ENCODE results near the gene MED12.

The MED12 gene

DNA sequence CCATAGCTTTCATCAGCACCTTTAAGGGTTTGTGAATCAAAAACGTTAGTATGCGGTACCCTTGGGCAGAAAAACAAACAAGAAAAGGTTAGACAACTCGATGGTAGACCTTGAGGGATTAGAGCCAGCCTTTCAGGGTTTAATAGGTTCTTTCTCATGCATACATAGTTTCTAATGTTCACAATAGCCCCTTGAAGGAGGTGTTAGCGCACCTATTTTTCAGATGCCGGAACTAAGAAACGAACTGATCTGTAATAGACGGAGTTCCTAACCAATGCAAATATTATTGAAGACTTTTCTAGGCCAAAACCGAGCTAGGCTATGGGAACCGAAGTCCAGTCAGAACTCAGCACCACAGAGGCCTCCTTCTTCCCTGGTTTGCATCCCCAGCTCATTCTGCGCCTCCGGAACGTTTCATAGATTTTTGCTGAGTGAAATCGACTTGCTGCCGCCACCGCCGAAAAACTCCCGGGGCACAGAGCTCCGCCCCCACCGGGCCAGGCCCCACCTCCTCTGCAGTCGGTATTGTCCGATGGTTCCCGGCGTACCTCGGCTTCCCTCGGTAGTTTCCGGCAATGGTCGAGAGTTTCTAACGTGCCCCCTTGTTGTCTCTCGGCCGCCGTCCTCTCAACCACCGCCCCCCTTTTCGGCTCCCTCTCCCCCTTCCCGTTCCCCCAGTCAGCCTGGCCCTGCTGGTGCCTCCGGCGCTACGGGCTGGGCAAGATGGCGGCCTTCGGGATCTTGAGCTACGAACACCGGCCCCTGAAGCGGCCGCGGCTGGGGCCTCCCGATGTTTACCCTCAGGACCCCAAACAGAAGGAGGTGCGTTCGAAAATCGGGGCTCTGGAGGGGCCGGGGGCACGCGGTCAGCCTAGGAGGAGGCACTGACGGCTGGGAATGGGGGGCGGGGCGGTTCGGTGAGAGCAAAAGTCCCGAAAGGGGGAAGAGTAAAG is at the start of gene MED12:
TSS of gene MED12 (plus strand) at position 565 of the 953 bp plus-strand sequence. CDS start at position 724, 159 bp downstream.
- peak; percentile 4 for DNase-seq

- no peak for DNase-seq
These were observed 47.9 kb upstream of the MED12 start for GRCh38 chrX:71070531-71070930.

GRCh38 chrX:71081330-71082123 is 36.9 kb upstream of the MED12 start:
- DNase-seq = no peak

DNA sequence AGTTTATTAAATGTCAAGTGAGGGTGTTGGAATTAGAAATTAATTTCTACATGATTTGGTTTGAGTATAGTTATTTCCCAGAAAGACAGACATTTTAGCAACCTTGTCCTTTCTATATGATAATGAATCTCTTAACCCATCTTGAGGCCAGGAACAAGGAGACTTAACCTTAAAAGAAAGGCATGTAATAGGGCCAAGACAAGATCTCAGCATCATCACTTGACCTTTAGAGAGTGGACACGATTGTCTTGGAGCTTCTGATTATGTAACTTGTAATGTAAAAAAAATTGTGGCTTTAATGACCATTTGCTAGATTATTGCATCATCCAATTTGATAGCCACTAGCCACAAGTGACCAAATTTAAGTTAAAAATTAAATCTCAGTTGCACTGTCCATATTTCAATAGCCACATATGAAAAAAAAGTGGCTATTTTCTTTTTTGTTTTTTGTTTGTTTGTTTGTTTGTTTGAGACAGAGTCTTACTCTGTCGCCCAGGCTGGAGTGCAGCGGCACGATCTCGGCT is 36.2 kb upstream of the MED12 start:
- DNase-seq = no peak

GRCh38 chrX:71082822-71083221 is 35.6 kb upstream of the MED12 start:
- no peak for DNase-seq

GRCh38 chrX:71085900-71086299 is 32.5 kb upstream of the MED12 start:
- no peak for DNase-seq

DNA sequence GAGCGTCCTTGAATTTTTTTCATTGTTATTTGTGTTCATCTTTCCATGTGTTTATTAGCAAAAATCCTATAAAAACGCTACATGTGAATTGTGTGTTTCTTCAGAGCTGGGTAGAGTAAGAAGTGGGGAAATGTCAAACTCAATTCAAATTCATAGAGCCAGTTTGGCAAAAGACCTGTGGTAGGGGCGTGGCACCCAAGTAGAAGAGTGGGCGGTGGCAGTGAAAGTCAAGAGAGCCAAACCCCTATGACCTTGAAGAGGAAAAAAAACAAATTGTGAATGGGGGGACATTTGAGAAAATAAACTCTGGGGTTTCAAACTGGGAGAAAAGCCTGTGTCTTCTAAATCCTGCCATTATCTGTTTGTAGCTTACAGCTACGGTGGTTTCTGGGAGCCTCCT is 27.1 kb upstream of the MED12 start:
- no peak for DNase-seq

- no peak for DNase-seq
These were observed 23.4 kb upstream of the MED12 start for GRCh38 chrX:71095033-71095432.

DNA sequence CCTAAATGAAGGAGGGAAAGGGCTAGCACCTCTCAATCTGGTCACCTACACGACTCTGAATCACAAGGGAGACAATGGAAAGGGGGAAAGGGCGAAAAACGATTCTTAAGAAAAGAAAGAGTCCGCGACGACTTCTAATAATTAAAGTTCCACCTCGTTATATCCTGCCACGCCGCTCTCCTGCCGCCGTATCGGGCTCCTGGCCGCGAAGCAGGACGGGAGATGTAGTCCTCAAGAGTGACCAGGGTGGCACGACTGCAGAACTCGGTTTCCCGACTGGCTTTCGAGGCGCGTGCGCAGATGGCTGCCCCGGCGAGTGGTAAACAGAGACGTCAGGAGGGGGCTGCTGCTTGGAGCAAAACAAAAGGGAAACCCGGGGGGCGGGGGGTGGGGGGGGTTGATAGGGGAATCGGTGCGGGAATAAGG is 22.8 kb upstream of the MED12 start, which contains the start of gene FOXO4:
TSS of gene FOXO4 (plus strand) at position 297 of the 426 bp plus-strand sequence. CDS start 678 bp downstream, outside the sequence.
- peak; percentile 63 for DNase-seq

DNA sequence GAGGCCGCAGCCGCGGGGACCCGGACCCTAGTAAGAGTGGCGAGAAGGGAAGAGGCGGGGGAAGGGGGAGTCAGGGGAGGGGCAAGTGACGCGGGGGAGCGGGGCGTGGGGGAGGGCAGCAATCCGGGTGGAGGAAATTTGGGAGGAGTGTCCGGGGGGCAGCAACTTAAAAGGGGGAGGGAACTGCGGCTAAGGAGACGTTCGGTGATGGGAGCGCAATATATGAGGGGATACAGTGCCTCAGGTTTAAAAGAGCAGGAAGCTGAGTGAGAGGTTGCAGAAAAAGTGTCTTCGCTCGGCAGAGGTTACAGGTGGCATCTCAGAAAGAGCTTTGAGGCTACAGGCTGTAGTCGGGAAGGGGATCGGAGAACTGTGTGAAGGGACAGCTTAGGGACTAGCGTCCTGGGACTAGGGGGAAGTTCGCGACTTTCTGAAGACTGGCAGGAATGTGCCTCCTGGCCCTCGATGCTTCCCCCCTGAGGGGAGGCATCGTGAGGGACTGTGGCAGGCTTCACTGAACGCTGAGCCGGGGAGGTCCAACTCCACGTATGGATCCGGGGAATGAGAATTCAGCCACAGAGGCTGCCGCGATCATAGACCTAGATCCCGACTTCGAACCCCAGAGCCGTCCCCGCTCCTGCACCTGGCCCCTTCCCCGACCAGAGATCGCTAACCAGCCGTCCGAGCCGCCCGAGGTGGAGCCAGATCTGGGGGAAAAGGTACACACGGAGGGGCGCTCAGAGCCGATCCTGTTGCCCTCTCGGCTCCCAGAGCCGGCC is 22.2 kb upstream of the MED12 start:
- DNase-seq = no peak

- DNase-seq = no peak
These were observed 21.7 kb upstream of the MED12 start for GRCh38 chrX:71096760-71097032.

DNA sequence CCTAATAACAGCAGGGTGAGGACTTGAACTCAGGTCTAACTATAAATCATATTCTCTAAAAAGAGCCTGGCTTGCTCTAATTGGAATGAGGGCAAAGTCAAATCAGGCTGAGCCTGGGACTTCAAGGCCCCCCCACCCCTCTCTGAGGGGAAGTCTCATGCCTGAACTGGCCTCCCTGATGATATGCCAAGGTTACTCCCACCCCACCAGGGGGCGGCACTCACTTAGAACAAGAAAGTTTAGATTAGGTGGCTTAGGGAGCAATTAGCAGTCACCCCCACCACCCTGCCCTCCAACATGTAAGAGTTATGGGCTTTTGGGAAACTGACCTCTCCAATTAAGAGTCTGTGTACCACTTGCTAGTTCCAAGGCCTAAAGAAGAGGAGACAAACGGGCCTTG is 20.1 kb upstream of the MED12 start:
- peak; percentile 3 for DNase-seq

DNA sequence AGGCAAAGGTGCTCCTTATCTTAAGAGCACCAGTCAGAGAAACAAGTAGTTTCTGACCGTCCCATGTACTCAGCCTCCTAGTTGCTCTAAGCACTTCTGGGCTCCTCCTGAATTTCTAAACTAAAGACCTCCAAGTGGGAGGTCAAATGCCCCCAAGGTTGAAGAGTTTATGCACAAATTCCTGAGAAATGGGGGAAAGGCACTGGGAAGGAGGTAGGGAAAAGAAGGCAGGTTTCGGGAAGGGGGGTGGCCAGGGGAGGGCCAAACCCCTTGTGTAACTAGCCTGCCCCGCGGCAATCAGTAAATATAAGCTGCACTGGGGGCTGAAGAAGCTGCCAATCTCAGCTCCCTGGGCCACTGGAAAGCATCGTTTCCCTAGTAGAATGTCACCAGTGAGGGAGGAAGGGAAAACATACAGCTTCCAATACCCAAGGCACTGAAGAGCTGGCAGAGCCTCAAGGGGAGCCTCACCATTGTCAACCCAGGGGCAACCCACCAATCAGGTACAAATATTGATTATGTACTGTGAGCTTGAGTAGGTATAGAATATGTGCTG is 19.4 kb upstream of the MED12 start:
- no peak for DNase-seq

DNA sequence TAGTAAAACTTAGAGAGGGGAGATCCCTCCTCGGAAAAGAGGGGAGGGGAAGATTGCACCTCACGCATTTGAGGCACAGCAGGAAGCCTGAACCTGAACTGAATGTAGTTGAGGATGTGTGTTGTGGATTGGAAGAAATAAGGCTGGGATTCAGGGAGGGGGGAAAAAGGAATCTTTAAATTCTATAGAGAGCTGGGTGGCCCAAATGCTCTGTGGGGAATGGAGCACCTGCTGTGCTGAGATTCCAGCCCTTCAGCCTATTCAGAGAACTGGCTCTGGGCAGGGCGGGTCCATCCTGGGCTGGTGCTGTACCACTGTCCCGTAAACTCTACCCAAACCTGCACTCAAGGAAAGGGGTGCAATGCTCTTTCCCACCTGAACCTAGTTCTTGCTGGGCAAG is 18.7 kb upstream of the MED12 start:
- no peak for DNase-seq

DNA sequence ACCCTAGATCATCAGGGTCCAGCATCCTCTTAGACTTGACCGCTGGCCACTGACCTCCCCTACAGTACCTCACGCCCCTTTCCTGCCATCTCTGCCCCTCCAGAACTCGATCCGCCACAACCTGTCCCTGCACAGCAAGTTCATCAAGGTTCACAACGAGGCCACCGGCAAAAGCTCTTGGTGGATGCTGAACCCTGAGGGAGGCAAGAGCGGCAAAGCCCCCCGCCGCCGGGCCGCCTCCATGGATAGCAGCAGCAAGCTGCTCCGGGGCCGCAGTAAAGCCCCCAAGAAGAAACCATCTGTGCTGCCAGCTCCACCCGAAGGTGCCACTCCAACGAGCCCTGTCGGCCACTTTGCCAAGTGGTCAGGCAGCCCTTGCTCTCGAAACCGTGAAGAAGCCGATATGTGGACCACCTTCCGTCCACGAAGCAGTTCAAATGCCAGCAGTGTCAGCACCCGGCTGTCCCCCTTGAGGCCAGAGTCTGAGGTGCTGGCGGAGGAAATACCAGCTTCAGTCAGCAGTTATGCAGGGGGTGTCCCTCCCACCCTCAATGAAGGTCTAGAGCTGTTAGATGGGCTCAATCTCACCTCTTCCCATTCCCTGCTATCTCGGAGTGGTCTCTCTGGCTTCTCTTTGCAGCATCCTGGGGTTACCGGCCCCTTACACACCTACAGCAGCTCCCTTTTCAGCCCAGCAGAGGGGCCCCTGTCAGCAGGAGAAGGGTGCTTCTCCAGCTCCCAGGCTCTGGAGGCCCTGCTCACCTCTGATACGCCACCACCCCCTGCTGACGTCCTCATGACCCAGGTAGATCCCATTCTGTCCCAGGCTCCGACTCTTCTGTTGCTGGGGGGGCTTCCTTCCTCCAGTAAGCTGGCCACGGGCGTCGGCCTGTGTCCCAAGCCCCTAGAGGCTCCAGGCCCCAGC is 17.6 kb upstream of the MED12 start:
- no peak for DNase-seq

GRCh38 chrX:71102292-71102691 is 16.1 kb upstream of the MED12 start:
- no peak for DNase-seq

- DNase-seq = peak; percentile 57
These were observed 15.0 kb upstream of the MED12 start for GRCh38 chrX:71103110-71103983.

- no peak for DNase-seq
These were observed 12.8 kb upstream of the MED12 start for GRCh38 chrX:71105628-71106027.

DNA sequence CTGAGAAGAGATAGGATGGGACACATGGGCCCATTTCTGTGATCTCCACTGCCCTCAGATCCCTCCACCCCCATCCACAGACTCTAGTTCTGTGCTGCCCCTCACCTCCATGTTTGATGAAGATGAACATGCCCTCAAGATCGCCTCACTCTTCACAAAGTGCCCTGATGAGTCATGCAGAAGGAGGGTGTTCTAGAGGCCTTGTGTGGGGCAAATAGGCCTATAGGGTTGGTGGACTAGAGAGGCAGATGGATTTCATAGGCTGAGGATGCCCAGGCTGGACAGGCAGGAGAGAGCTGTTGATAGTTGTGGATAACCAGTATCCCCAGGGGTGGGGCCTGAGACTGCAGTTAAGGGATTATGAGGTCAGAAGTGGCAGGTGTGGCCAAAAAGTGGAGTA is 12.0 kb upstream of the MED12 start, which contains the start of gene CXorf65:
TSS of gene CXorf65 (minus strand) at position 314 of the 400 bp plus-strand sequence. CDS start at position 130, 184 bp downstream.
- no peak for DNase-seq

- no peak for DNase-seq
These were observed 11.2 kb upstream of the MED12 start for GRCh38 chrX:71107245-71107644.
